Renal pelvis (tissue), 12 donors: Measurements from ENCODE around the gene KBTBD13. TPM values are rescaled to one million over a fixed set of nuclear protein-coding genes. Genes with fewer than 3 reads are reported as not detected.
A peak's percentile ranks its signal among the peaks of the same experiment; 100 is the strongest.

ENCODE experiments used
- DNase-seq: peaks from one replicate; pipeline ENCODE4 v3.0.0-alpha.2; 2013
- long read RNA-seq, 16 experiments: transcript quantifications; one replicate each; lab custom pipeline, GENCODE V29; 2026
- polyA plus RNA-seq, 3 donors: library from polyadenylated mRNA; unstranded; fragments of 120-200 nt; gene quantifications; one replicate each; pipeline ENCODE4 v1.2.1, GENCODE V29; 2013; ENCODE audit not compliant: insufficient read length in 3 of 3

The KBTBD13 gene
- polyA plus RNA-seq: under 1 TPM in 2 of 3 donors, not detected in 1; 0.07 to 0.09 TPM
- long read RNA-seq, donor 1: 0 reads
- long read RNA-seq, donor 2: 0 reads
- long read RNA-seq, donor 3: 0 reads
- long read RNA-seq, donor 4: 0 reads
- long read RNA-seq, donor 5: 0 reads
- long read RNA-seq, donor 6: 0 reads
- long read RNA-seq, donor 7, partial matches to known transcripts: 0 of 1 reads
- long read RNA-seq, donor 7, other reads (novel, unspliced or antisense): 0 of 1 reads
- long read RNA-seq, donor 8: 0 reads
- long read RNA-seq, donor 9: 0 reads
- long read RNA-seq, donor 10: 0 reads
- long read RNA-seq, donor 11: 0 reads
- long read RNA-seq, donor 12: 0 reads
- long read RNA-seq, donor 13: 0 reads
- long read RNA-seq, donor 14: 0 reads
- long read RNA-seq, donor 15: 0 reads
- long read RNA-seq, donor 16: 0 reads

- DNase-seq: no peak
These were observed at the start of gene KBTBD13 for GRCh38 chr15:65076486-65077290. Gene KBTBD13, plus strand, starts transcription at chr15:65076746. Its CDS starts 70 bp downstream, at chr15:65076816.

DNA sequence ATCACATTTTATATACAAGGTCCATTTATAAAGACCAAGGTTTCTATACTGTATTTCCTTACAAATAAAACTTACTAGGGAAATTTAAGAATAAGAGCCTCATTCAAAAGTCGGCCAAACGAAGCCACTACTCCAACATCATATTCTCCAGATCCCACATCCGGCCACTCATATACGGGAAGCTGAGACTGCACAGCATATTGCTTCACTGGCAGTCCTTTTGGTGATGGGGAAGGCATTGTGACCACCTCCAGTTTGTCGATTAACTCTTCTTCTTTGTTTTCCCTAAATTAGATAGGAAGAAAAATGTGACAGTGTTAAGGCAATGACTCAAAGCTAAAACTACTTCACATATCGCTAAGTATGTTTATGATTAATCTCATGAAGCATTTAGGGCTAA lies 49.8 kb upstream of the KBTBD13 start:
- DNase-seq: no peak

- no peak for DNase-seq
These were observed 49.0 kb upstream of the KBTBD13 start for GRCh38 chr15:65027593-65027992.

GRCh38 chr15:65028338-65028737 lies 48.2 kb upstream of the KBTBD13 start:
- DNase-seq: no peak

GRCh38 chr15:65028921-65029735 lies 47.4 kb upstream of the KBTBD13 start, which contains the start of gene MTFMT:
Gene MTFMT, minus strand, starts transcription at chr15:65029639. Its CDS starts 26 bp downstream, at chr15:65029613.
- peak; percentile 87 for DNase-seq

DNA sequence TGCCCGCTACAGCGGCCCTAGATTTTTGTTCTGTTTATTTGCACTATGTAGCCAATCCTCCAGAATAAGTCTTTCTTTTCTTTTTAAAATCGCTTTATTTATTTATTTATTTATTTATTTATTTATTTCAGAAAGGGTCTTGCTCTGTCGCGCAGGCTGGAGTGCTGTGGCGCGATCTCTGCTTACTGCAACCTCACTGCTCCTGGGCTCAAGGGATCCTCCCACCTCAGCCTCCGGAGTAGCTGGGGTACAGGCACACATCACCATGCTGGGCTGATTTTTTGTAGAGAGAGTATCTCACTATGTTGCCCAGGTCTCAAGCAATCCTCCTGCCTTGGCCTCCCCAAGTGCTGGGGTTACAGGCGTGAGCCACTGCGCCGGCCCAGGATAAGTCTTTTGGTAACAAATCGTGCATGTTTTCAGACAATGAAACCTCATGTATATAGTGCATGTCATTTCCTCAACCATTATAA lies 46.8 kb upstream of the KBTBD13 start:
- DNase-seq: no peak

DNA sequence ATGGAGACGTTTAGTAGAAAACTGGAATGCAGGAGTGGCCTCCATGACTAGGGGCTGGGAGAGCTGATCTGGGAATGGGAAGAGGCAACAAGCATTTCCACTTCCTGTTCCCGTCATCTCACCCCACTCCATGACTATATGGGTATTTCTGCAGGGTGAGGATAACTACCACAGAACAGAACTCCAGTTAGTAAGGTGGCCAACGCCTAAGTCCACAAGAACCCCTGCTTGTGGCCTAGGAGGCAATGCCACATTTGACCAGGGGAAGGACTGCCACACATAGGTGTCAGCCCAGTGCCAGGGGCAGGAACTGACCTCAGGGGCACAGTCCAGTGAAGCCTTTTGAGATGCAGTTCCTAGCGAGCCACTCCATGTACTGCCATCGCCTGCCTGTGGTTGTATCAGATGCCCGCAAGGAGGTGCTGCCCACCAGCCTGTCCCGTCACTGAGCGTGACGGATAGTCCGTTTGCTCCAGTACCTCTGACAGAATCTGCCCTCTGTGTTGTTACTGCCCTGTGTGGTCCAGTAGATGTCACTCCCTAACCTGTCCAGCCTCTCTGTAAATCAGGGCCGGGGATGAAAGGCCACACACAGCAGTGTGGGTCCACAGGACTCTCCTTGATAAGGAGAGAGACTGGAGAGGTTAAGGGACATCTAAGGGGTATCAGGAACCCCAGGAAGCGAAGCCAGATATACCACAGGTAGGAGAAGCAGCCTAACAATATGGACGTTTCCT lies 43.6 kb upstream of the KBTBD13 start:
- DNase-seq: peak; percentile 76

DNA sequence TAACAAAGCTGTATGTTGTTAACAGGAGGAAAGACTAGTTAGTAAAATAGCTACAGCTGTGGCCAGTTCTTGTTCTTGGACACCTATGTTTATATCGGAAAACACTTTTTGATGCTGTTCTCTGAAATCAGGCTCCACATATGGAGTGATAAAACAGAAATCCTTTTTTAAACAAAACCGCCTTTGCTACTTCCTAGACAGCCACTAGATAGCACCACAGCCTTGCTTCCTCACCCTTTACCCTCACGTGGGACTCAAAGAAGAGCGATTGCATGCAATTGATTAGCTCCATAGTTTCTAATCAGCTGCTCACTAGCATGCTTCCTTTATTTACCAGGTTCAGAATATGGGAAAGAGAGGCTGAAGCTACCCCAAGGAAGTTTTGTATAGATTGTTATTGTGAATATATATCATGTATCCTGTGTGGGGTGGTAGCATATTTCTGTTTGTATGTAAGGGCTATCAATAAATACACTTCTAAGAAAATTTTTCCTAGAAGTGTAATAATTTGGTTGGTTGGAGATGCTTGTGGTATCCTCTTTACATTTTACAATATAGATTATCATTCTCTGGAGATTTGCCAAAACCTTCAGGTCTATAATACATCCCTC lies 42.8 kb upstream of the KBTBD13 start:
- DNase-seq: no peak

DNA sequence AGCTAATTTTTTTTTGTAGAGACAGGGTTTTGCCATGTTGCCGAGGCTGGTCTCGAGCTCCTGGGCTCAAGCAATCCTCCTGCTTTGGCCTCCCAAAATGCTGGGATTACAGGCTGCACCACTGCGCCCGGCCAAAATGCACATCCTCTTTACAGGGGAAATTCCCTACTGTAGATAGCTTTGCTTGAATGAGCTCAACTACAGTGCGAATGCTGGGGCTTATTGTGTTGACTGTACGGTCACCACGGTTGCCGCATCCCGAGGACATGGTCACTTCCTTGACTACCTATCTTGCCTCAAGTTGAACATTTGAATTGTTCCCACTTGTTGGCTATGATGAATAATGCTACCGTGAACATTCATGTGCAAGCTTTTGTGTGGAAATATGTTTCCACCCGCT lies 41.8 kb upstream of the KBTBD13 start:
- DNase-seq: no peak

DNA sequence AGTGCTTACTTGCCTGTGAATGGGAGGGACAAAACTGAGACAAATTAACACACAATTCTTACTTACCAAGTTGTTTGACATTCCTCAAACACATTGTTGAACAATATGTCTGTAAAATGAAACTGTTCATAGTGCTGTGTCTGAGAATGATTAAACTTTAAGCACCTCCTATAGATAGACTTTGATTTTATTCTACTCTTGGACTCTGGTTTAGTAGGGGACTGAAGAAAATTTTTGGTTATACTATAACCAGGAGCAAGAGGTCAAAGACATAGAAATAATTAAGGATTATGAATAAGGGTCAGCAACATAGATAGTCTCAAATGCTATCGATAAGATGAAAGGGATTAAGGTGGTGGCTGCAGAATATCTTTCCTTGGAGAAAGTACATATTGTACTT lies 39.2 kb upstream of the KBTBD13 start:
- DNase-seq: no peak

DNA sequence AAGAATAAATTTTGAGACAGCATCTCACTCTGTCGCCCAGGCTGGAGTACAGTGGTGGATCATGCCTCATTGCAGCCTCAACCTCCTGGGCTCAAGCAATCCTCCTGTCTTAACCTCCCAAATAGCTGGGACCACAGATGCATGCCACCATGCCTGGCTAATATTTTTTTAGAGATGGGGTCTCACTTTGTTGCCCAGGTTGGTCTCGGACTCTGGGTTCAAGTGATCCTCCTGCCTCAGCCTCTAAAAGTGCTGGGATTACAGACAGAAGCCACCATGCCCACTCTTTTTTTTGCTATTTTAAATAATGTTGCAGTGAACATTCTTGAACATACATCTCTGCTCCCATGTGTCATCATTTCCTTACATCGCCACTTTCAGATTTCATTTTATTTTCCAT lies 38.1 kb upstream of the KBTBD13 start:
- DNase-seq: no peak

DNA sequence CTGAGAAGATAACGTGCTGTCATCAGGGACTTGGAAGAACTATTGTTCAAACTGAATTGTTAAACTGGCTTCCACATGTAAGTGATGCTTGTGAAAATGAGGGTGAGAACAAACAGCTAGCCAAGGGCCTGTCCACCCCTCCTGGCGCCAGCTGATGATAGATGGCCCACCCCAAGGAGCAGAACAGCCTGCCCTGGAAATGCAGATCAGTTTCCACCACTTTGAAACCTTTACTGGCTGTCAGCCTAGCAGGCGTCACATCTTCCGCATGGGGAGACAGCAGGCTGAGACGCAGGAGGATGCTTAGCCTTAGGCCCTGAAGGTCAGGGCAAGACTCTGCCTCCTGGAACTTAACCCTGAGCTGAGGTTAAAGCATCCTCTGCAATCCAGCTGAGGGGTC lies 37.7 kb upstream of the KBTBD13 start:
- DNase-seq: peak; percentile 36

GRCh38 chr15:65040461-65040860 lies 36.1 kb upstream of the KBTBD13 start:
- no peak for DNase-seq

GRCh38 chr15:65041787-65042186 lies 34.8 kb upstream of the KBTBD13 start:
- DNase-seq: no peak

DNA sequence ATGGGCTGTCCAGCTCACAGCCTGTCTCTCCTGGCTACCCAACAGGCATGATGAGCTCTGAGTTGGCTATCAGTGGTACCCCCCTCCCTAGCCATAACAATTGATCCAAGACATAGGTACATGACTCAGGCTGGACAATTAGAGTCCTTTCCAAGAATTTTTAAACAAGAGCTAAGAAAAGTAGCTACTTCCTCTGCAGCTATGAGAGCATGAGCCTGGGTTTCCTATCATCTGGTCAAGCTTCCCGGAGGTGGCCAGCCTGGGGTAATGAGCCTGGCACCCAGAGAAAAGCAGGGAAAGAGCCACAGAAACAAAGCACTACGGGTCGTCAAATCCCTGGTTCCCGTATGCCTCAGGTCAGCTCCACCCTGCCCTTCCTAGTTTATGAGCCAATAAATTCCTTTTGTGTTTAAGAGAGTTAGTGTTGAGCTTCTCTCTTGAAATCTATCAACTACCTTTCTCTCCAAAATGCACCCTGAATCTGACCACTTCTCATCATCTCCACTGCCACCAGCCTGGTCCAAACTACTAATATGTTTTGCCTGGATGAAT lies 33.7 kb upstream of the KBTBD13 start:
- no peak for DNase-seq

DNA sequence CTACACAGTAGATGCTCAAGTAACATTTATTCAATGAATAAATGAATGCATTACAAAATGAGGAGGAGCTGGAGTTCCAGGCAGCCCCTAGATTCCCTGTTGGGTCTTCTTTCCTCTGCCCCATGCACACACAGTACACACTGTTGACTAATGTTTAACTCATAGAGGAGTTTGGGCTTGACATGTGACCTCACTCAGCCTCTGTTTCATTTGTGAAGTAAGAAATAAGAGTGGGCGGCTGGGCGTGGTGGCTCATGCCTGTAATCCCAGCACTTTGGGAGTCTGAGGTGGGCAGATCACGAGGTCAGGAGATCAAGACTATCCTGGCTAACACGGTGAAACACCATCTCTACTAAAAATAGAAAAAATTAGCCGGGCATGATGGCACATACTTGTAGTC lies 32.3 kb upstream of the KBTBD13 start:
- DNase-seq: peak; percentile 37

GRCh38 chr15:65044724-65045481 lies 31.6 kb upstream of the KBTBD13 start, which contains the start of gene SLC51B:
Gene SLC51B, plus strand, starts transcription at chr15:65045387. Its CDS starts 4,618 bp downstream, at chr15:65050005.
- peak; percentile 62 for DNase-seq

GRCh38 chr15:65048241-65048640 lies 28.3 kb upstream of the KBTBD13 start:
- DNase-seq: no peak

DNA sequence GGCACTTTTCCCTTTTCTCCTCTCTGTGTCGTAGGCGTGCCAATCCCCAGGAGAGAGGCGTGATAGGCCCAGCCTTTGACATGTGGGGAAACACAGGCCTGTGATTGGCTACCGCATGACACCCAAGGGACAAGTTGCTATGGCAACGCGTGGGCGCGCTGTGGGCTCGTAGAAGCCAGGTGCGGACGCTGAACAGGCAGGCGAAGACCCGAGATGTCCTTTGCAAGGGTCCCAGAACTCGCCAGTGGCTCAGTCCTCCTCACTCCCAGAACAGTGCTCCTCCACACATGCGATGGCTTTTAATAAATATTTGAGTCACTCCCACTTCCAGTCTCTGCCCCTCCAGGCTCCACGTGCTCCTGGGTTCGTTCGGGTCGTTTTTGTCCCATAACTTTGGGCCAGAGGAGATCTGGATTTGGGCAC lies 27.1 kb upstream of the KBTBD13 start:
- DNase-seq: peak; percentile 90
